ENCODE measurements around the gene ELFN2. TPM values are rescaled to one million over a fixed set of nuclear protein-coding genes. Genes with fewer than 3 reads are reported as not detected.

Gene ELFN2
- total RNA-seq, 1 experiment from 2014 or later = 2.8 TPM

- no peak for TF ChIP-seq CTCF (IDR thresholded peaks at IDR 0.05; ENCODE audit: unreplicated experiment)
- DNase-seq = no peak
- intact Hi-C loops (cut with micrococcal nuclease; ENCODE audit: unreplicated experiment) = no loop called here
- H3K4me3 Mint-ChIP-seq (ENCODE audit: low read depth, unreplicated experiment) = no peak overlapping the region
- no peaks in the 10 kb centered on the region for H3K36me3 Mint-ChIP-seq (ENCODE audit: insufficient read depth, unreplicated experiment)
- CTCF ChIA-PET = no interaction called here
- peaks cover 32% of the 10 kb centered on the region for H3K27me3 Mint-ChIP-seq (ENCODE audit: unreplicated experiment)
- H3K27ac Mint-ChIP-seq (ENCODE audit: unreplicated experiment) = no peak overlapping the region
- BruUV-seq (replicated peaks) = no TSS peak
- H3K4me1 Mint-ChIP-seq (ENCODE audit: low read depth, unreplicated experiment) = no peaks in the 10 kb centered on the region
- no peaks in the 10 kb centered on the region for H3K9me3 Mint-ChIP-seq (ENCODE audit: low read depth, unreplicated experiment)
Observed at GRCh38 chr22:37396488-37397084, 30.7 kb downstream of the ELFN2 start.

GRCh38 chr22:37394341-37394740 is 32.9 kb downstream of the ELFN2 start:
- intact Hi-C loops (cut with micrococcal nuclease; ENCODE audit: unreplicated experiment) = no loop called here
- DNase-seq = no peak
- Mint-ChIP-seq H3K36me3 (ENCODE audit: insufficient read depth, unreplicated experiment) (no peaks in the 10 kb centered on the region), H3K27ac (ENCODE audit: unreplicated experiment) (no peak overlapping the region), H3K4me1 (ENCODE audit: low read depth, unreplicated experiment) (no peaks in the 10 kb centered on the region), H3K27me3 (ENCODE audit: unreplicated experiment) (peaks cover 32% of the 10 kb centered on the region), H3K9me3 (ENCODE audit: low read depth, unreplicated experiment) (no peaks in the 10 kb centered on the region), H3K4me3 (ENCODE audit: low read depth, unreplicated experiment) (no peak overlapping the region)
- TF ChIP-seq CTCF (IDR thresholded peaks at IDR 0.05; ENCODE audit: unreplicated experiment) = no peak
- CTCF ChIA-PET = no interaction called here
- BruUV-seq (replicated peaks) = no TSS peak

DNA sequence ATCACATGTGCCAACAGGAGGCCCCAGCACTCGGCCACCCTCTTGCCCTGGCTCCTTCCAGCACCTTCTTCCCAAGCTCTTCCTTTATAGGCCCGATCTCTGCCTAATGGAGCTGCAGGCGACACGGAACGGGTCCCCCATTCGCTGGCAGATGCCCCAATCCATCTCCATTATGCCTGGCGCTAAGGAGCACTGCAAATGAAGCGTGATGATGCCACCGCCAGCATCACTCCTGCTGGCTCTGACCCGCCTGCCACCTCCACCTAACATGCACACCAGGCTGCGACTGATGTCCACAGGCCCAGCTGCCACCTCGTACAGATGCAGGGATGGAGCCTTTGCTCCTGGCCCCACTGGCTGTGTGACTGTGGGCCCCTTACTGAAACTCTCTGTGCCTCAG is 33.5 kb downstream of the ELFN2 start:
- BruUV-seq (replicated peaks) = no TSS peak
- no peak for DNase-seq
- Mint-ChIP-seq H3K36me3 (ENCODE audit: insufficient read depth, unreplicated experiment) (no peaks in the 10 kb centered on the region), H3K27ac (ENCODE audit: unreplicated experiment) (no peak overlapping the region), H3K27me3 (ENCODE audit: unreplicated experiment) (peaks cover 28% of the 10 kb centered on the region), H3K4me3 (ENCODE audit: low read depth, unreplicated experiment) (no peak overlapping the region), H3K9me3 (ENCODE audit: low read depth, unreplicated experiment) (no peaks in the 10 kb centered on the region), H3K4me1 (ENCODE audit: low read depth, unreplicated experiment) (no peaks in the 10 kb centered on the region)
- intact Hi-C loops (cut with micrococcal nuclease; ENCODE audit: unreplicated experiment) = no loop called here
- CTCF ChIA-PET = no interaction called here
- no peak for TF ChIP-seq CTCF (IDR thresholded peaks at IDR 0.05; ENCODE audit: unreplicated experiment)

DNA sequence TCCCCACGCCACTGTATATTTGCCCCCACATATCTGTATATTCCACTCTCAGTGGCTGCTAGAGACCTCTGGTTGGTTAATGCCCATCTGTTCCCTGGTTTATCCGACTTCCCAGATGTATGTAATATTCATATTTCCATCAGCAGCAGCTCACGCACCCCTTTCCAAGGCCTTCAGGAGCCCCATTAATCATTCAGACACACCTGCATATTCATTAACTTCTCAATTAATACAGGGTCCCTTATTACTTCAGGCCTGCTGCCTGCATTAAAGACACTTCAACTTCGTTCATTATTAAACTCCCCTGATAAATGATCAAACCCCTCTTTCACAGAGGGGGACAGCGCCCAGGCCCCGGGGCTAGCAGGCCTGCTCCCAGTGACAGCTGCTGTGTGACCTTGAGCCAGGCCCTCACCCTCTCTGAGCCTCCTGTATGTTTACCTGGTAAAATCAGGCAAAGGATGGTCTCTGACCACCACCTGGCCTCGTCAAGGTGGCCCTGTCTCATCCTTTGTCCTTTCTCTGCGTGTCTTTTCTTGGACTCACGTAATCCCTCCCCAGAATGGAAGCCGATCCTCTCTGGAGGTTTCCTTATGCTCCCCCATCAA is 34.5 kb downstream of the ELFN2 start:
- no TSS peak for BruUV-seq (replicated peaks)
- peaks cover 28% of the 10 kb centered on the region for H3K27me3 Mint-ChIP-seq (ENCODE audit: unreplicated experiment)
- no peak for DNase-seq

More for the DNA sequence above, 34.5 kb downstream of the ELFN2 start:
- H3K9me3 Mint-ChIP-seq (ENCODE audit: low read depth, unreplicated experiment) = no peaks in the 10 kb centered on the region
- no peaks in the 10 kb centered on the region for H3K36me3 Mint-ChIP-seq (ENCODE audit: insufficient read depth, unreplicated experiment)
- no peak overlapping the region for H3K27ac Mint-ChIP-seq (ENCODE audit: unreplicated experiment)
- no peak overlapping the region for H3K4me3 Mint-ChIP-seq (ENCODE audit: low read depth, unreplicated experiment)
- no peaks in the 10 kb centered on the region for H3K4me1 Mint-ChIP-seq (ENCODE audit: low read depth, unreplicated experiment)
- CTCF ChIA-PET = no interaction called here
- TF ChIP-seq CTCF (IDR thresholded peaks at IDR 0.05; ENCODE audit: unreplicated experiment) = no peak
- intact Hi-C loops (cut with micrococcal nuclease; ENCODE audit: unreplicated experiment) = no loop called here
